Rectal smooth muscle tissue (tissue), 1 donor: ENCODE data around the gene RNF227.
"Not testable (repeated sequence)": the region's sequence is repeated elsewhere in the genome, so short reads cannot be mapped to it uniquely, and the experiment has no call there.

ENCODE experiments used
- H3K27ac ChIP-seq: one replicate; pipeline ENCODE4 v1.7.0; 2013; ENCODE audit warnings: low read depth, low read length, inconsistent platforms
- H3K27me3 ChIP-seq: one replicate; pipeline ENCODE4 v1.7.0; 2013; ENCODE audit warnings: low read length; ENCODE audit not compliant: control insufficient read depth, insufficient read depth
- H3K36me3 ChIP-seq: one replicate; pipeline ENCODE4 v1.7.0; 2013; ENCODE audit warnings: low read length; ENCODE audit not compliant: control insufficient read depth, insufficient read depth
- H3K4me1 ChIP-seq: one replicate; pipeline ENCODE4 v1.7.0; 2013; ENCODE audit warnings: low read length; ENCODE audit not compliant: control insufficient read depth, insufficient read depth
- H3K4me3 ChIP-seq: one replicate; pipeline ENCODE4 v1.7.0; 2013; ENCODE audit warnings: low read length
- H3K9ac ChIP-seq: one replicate; pipeline ENCODE4 v1.7.0; 2013; ENCODE audit warnings: low read length

Gene RNF227

DNA sequence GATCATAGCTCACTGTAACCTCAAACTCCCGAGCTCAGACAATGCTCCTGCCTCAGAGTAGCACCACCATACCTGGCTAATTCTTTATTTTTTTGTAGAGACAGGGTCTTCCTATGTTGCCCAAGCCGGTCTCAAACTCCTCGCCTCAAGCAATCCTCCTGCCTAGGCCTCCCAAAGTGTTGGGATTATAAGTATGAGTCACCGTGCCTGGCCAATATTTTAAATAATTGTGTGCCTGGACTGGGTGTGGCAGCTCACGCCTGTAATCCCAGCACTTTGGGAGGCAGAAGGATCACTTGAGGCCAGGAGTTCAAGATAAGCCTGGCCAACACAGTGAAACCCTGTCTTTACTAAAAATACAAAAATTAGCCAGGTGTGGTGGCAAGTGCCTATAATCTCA lies 51.7 kb downstream of the RNF227 start:
- H3K36me3 ChIP-seq, H3K9ac ChIP-seq, H3K27ac ChIP-seq: not testable (repeated sequence)

More for the DNA sequence above, 51.7 kb downstream of the RNF227 start:
- H3K27me3 ChIP-seq, H3K4me3 ChIP-seq, H3K4me1 ChIP-seq: not testable (repeated sequence)
